Putamen (tissue), 1 donor: ENCODE measurements around the gene HDGF.

Experiments used
- DNase-seq: peaks from one replicate; pipeline ENCODE4 v3.0.0-alpha.2; 2016; ENCODE audit warnings: low spot score

The HDGF gene

DNA sequence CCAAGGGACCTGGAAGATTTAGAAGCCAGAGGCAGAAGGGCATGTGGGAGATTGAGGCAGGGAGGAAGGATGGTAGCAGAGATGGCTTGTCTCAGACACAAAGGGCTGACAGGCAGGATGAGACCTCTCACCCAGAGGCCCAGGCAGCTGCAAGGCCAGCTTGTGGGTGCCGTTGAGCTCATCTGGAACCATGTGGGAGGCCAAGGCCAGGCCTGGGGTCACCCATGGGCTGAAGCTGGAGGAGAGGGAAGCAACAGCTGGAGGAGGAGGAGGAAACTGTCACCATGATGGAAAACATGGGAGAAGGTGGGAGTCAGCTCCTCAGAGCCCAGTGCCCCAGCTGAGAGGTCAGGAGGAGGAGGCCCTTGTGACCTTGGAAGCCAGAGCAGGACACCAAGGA is 52.5 kb downstream of the HDGF start:
- DNase-seq: no peak

DNA sequence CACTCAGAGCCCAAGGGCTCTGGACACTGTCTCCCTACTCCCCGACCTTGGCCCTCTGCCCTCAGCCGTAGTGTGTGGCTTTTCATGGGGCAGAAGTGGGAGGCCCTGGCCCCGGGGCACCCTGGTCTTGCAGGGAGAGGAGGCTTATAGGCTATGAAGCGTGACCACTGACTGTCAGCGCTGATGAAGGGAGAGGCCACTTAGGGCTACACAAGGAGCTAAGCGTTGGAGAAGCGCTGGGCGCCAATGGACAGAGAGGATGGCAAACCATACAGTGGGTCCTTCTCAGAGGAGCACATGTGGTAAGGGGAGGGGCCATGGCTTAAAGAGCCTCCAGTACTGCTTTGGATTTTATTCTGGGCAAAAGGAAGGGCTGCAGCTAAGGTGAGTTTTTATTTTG is 54.0 kb downstream of the HDGF start:
- DNase-seq: no peak

DNA sequence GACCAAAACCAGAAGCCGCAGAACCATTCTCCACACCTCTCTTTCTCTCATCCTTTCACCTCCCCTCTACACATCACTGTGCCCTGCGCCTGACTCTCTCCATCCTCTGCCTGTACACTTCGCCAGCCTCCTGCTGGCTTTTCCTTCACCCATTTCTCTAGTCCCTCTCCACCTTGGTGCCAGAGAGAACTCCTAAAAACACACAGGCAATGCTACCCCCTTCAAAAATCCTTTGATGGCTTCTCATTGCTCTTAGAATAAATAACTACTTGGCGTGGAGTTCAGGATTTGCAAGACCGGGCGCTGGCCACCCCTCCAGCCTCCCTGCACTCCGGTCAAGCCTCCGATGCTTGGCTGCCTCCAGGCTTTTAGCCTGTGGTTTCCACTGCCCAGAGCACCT is 54.7 kb downstream of the HDGF start:
- no peak for DNase-seq

DNA sequence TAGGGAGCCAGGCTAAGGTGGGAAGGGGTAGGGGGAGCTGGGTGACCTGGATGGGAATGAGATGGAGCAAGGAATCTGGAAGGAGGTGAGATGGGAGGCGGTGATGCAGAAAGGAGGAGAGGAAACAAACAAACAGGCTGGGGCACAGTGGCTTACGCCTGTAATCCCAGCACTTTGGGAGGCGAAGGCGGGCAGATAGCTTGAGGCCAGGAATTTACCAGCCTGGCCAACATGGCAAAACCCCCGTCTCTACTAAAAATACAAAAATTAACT is 56.8 kb downstream of the HDGF start:
- DNase-seq: no peak

- DNase-seq: no peak
Observed at GRCh38 chr1:156693848-156694689, 57.4 kb downstream of the HDGF start.

- DNase-seq: no peak
Observed at GRCh38 chr1:156692925-156693847, 58.3 kb downstream of the HDGF start.

DNA sequence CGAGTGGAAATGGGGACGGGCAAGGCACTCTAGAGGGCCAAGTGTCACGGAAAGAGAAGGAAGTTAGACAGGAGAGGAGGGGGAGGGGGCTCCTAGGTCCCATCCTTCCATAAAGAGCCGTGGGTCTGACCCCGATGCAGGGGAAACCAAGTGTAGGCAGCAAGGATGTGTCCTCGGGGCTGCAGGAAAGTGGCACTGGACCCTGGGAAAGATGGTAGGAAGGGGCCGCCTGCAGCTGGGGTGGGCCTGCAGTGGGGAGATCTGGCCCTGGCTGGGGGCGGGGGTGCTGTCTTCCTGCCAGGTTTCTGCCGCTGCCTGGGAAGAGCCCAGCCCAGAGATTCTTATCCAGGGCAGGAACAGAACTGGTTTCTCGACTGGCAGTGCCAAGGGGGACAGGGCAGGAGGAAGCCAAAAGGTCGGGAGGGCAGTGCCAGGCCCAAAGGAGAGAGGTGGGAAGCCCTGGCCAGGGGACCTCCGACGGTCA is 59.0 kb downstream of the HDGF start:
- no peak for DNase-seq
